LHCN-M2 (cell line): ENCODE data around the gene MMD. TPM values are rescaled to one million over a fixed set of nuclear protein-coding genes. Genes with fewer than 3 reads are reported as not detected.
"Not testable (repeated sequence)": the region's sequence is repeated elsewhere in the genome, so short reads cannot be mapped to it uniquely, and the experiment has no call there.

ENCODE experiments used
- DNase-seq: peaks from one replicate; pipeline ENCODE4 v3.0.0-alpha.2; 2012; ENCODE audit warnings: low read depth
- total RNA-seq: library from RNA; depleted of rRNA; stranded (reverse); fragments of >200 nt; gene quantifications from 2 replicates; pipeline ENCODE4 v1.2.3, GENCODE V29; 2014

Gene MMD
- total RNA-seq, 1 experiment from 2014 or later, result 17.5 TPM

DNA sequence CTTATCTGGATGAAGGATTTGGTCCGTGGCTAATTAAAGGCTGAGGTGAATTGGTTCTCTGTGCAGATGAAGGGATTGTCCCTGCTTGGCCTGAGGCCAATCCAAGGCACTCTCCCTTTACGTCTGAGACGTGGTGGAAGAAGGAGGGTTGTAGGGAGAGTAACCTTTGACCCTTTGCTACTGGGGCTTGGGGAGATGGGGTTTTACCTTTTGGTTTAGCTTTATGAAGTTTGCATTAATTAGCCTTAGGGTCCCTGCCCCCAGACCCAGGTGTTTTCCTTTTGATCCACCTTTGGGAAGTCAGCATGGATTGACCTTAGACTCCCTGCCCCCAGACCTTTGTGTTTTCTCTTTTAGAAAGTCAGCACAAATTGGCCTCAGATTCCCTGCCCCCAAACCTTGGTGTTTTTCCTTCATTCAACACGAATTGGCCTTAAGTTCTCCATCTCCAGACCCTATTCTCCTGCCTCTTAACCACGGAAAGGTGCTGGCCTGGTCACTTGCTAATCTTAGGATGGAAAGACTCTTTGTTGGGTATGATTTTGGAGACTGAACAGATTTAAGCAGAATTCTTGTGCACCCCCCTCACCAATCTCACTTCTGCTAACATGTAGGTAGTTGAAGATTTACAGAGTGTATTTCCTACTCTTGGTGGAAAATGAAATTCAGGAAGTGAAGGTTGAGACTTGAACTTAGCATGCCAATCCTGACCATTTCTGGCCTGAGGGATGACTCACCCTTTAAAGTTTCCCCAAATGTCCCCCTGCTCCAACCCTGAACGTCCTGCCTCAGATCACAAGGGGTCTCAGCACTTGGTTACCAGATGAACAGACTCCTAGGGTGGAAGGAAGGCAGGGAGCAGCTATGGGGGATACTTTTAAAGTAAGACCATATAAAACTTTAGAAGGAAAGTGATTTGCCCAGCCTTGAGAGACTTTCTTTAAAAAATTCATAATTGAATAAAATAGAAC is 23.1 kb upstream of the MMD start:
- no peak for DNase-seq

DNA sequence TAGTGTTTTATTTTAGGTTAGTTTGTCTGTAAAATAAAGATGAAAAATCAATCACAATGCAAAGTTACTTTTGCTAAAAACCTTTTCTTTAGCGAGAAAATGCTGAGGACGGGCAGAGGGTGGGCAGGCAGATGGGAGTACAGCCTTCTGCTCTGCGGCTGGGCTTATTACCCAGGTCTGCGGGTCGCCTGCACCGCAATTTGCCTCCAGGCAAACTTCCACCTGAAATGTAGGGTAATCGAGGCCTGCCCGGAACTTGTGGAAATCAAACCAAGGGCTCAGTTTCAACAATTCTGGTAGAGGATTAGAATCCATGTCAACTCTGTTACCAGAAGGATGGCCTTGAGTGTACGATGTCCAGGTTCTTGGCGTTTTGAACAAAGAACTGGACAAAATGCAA is 22.3 kb upstream of the MMD start:
- no peak for DNase-seq

DNA sequence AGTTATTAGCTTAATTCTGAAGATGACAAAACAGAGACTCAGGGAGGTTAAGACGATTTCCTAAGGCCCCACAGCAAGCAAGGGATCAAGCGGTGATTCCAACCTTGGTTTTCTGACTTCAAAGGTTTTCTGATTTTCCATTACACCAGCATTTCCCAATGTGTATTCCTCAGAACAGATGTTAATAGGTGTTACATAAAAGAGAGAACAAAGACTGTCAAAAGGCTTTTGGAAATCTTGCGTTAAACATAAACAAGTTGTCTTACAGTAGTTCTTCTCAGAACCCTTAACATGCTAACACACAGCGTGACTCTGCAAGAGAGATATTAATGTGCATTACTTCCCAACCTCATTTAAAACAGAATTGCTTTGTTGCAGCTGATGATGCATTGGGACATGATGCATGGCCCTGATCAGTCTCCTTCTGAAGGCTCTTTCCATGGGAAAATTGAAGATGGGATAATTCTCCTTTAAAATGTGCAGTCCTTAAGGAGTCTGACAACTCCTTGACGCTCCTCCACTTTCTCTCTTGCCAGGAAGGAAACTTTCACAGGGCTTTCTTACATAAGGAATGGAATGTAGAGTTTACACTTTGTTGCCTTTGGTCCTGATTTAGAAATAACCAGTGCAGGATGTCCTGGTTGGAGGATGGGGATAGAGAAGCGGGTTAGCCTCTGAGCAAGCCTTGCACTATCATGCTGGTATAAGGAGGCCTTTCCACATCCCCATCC is 21.5 kb upstream of the MMD start:
- DNase-seq, result no peak

DNA sequence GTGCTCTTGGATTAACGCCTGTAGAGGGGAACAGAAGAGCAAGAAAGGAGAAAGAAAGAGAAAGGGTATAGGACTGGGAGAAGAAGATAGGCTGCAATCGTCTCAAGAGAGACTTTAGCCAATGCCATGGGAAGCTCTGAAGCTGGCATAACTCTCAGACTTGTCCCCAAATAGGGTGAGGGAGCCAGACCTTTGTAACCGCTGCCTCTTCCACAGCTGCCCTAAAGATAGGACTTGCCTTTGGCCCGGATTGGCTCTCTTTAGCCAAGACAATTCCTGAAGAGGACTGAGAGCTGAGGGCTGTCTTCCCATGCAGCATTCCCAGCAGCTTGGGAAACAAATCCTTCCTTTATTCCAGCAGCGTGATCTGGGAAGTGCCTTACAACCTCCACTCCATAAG is 20.8 kb upstream of the MMD start:
- DNase-seq, result no peak

GRCh38 chr17:55441544-55441943 is 19.9 kb upstream of the MMD start:
- DNase-seq, result no peak

GRCh38 chr17:55440391-55440790 is 18.8 kb upstream of the MMD start:
- DNase-seq, result no peak

DNA sequence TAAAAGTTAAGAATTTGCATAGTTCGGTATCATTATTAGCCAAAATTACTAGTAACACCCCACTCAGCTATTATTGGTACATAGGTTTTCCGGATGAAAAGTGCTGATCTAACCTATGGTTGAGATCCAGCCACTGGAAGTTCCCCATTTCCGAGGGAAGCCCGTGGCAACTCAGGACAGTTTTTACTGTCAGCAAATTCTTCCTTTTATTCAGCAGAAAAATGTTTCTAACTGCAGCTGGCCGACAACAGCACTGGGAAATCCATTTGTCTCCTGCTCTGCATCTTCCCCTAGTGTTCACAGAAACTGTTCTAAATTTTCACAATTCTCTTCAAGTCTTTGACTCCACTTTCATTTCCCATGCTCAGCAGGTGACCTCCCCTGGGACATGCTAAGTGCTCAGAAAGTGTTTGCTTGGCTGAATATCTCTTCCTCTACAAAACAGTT is 15.5 kb upstream of the MMD start:
- no peak for DNase-seq

- no peak for DNase-seq
Observed at GRCh38 chr17:55436224-55437158, 14.9 kb upstream of the MMD start.

DNA sequence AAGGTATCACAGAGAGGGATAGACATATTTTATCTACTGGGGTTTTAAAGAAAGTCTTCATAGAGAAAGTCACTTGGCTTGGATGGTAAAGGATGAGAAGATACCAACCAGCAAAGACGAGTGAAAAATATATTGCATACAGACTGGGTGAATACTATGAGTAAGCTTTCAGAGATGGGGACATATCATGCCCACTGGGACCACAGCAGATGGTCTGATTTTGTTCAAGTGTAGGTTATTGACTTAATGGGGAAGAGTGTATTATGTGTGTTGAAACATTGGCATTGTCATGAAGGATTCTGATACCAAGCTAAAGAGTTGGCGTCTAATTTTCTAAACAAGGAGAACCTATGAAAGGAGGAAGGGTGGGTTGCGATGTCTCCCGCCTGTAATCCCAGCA is 13.8 kb upstream of the MMD start:
- no peak for DNase-seq

DNA sequence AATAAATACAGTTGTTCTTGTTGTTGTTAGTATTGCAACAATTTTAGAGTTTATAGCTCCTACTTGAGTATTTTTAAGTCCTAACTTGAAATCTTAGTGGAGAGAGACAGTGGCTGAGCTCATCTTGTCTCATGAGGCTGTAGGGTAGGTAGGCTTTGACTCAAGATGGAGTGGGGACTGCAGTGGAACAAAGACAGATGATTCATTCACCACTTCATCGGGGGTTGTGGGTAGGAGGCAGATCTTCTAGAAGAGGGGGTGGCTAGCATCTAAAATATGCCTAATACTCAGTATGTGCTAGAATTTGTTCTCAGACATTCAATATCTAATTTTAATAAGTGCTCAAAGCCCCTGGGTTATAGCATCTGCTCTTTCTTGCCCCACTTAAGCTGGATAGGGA is 13.1 kb upstream of the MMD start:
- no peak for DNase-seq

DNA sequence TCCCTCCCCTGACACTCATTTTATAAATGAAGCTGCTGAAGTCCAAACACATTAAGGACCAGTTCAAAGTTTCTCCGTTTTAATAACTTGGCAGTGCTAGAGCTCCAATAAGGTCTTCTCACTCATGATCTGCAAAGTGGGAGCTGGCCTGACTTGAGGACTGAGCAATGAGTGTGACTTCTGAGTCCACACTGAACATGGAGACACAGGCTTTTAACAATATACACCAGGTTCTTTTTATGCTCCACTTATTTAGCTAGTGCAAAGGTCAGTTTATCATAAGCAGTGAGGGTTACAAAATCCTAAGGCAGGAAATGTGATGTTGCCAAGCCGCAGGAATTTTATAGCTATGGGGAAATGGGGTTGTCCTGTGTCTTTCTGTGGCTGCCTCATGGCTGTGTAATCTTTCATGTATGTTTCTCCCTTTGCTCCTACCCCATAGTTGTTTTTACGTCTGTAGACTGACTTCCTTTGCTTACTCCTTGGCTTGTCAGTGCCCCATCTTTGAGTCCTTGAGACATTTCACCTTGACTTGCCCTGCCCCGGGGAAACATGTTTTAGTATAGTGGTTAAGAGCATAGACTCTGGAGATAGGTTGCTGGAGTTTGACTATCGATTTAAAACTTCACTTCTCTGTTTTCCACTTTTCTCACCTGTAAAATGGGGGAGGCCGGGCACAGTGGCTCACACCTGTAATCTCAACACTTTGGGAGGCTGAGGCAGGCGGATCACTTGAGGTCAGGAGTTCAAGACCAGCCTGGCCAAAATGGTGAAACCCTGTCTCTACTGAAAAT is 12.2 kb upstream of the MMD start:
- DNase-seq, result peak; percentile 65

DNA sequence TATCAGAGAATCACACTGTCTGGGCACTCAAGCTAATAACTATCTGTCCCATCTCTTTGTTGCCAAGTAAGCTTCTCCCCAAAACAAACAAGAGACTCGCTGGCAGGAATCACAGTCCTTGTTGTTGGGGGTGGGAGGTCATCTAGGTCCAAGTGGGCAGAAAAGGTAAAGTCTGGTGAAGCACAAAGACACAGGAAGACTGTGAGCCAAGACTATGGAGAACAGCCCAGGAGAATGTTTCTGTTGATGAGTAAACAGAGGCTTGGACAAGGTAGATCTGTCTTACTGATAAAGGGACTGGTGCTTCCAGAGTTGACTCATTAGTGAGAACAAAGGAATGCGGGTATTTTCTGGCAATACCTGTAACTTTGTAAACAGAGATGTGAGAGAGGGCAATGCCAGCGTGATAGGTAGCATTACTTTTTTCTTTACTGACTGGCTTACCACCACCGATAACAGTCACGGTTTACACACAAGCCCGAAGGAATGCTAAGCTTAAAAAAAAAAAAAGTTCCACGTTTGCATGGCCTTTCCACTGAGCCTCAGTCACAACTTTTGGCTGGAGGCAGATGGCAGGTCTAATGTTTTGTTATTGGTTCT is 11.5 kb upstream of the MMD start:
- DNase-seq, result no peak

- no peak for DNase-seq
Observed at GRCh38 chr17:55432358-55433028, 10.9 kb upstream of the MMD start.

- DNase-seq, result not testable (repeated sequence)
Observed at GRCh38 chr17:55431914-55432313, 10.3 kb upstream of the MMD start.

DNA sequence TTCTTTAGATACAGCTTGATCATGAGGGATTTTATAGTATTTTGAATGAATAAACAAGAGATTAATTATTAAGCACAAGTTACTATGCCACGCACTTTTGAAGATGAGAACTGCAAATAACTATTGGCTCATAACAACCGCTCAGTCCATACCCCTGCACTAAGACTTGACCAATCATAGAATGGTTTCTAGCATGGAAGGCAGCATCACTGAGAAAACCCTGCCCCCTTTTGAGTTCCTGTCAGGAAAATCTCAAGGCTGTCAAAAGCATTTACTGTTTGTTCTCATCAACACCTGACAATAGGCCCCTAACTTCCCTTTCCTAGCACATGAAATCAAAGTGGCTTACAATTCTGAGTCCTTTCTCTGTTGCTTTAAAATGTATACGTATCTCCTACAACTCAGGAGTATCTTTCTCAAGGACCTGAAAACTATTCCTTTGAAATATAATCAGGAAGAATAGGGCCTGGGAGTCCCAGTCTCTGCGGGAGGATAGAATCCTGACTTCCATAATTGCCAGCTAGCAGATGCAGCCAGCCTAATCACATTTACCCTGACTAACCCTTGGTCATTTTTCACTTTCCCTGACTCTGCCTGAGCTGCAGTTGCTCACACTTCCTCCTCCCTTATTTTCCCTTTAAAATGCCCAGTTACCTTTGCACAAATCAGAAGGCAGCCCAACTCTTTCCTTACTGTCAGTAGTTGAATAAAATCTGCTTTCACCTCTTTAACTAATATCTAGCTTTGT is 9.1 kb upstream of the MMD start:
- no peak for DNase-seq

- no peak for DNase-seq
Observed at GRCh38 chr17:55427587-55427882, 5.9 kb upstream of the MMD start.

DNA sequence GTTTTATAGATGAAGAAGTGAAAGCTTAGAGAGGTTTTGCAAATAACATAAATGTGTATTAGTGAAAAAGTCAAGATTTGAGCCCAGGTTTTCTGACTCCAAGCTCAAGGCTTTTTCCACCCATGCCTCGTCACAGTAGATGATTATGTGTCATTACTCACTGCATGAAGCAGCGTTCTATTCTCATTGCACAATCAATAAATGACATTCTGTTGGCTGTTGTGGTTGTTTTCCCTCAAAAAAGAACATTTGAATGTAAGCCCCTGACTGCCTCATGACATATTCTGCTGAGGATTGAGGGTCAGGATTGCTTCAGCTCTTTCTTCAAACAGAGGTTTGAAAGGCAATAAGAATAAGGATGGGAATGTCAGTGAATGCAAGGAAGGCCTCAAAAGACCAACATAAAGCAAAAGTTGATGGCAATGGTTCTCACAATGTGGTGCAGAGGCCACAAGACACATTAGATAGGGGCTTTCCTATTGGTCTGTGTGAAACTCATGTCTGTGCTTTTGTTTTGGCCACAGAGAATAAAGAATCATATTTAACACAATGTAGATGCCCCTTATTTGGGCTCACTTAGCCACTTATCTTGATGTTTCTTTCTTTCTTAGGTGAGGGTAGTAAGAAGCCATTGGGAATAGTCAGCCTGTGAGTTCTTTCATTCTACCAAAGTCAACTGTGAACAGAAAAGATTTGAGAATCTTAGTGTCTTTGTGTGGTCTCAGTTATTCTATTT is 5.4 kb upstream of the MMD start:
- peak; percentile 73 for DNase-seq

DNA sequence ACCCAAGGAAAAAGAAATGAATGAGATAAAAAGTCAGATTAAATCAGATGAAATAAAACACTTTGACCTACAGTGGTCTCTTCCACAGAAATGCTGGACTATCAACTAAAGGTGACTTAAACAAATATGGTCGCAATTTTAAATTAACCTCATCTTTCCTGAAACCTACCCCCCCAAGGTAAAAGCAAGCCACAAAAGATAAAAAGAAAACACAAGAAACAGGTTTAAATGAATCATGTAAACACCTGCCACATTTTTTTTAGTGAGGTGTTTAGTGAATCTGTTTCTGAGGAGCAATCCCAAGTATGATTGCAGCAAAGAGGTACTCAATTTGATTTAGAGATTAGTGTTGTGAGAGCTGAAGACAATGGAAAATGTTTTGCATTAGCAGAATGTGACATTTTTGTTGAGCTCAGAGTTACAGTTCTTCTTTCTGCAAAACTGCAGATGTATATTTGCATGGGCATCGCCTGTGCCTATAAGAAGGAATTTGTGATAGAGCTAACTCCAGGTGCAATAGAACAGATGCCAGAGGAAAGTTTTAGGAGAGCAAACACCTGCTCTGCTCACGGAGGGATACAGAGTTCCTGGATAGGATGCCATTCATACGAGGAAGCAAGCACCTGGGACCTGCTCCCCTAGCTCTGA is 3.4 kb upstream of the MMD start:
- DNase-seq, result no peak
